ENCODE results near the gene INA. TPM values are rescaled to one million over a fixed set of nuclear protein-coding genes. Genes with fewer than 3 reads are reported as not detected.
A peak's percentile ranks its signal among the peaks of the same experiment; 100 is the strongest.

Gene INA
- total and polyA plus RNA-seq, 8 donors: 0.08 to 0.47 (median 0.35) TPM

GRCh38 chr10:103316087-103316486, 39.1 kb downstream of the INA start:
- H3K27me3 ChIP-seq: no peaks in the 10 kb centered on the region
- H3K9me3 ChIP-seq: no peaks in the 10 kb centered on the region
- no peaks in the 10 kb centered on the region for H3K4me1 ChIP-seq
- H3K36me3 ChIP-seq: peaks cover 0 to 76% of the 10 kb centered on the region in 2 donors
- intact Hi-C loops (cut with DNase I): no loop called here
- H3K4me3 ChIP-seq: no peak overlapping the region
- ATAC-seq (no peak), DNase-seq (no peak)
- TF ChIP-seq CTCF (IDR thresholded peaks at IDR 0.05): no peak
- H3K27ac ChIP-seq: no peak overlapping the region

- H3K4me1 ChIP-seq: no peaks in the 10 kb centered on the region
- H3K9me3 ChIP-seq: no peaks in the 10 kb centered on the region
- H3K36me3 ChIP-seq: peaks cover 0 to 89% of the 10 kb centered on the region in 2 donors
- no peak for DNase-seq
- no peaks in the 10 kb centered on the region for H3K27me3 ChIP-seq
- no peak for ATAC-seq
- H3K4me3 ChIP-seq: no peak overlapping the region
- H3K27ac ChIP-seq: no peak overlapping the region
- intact Hi-C loops (cut with DNase I): no loop called here
- TF ChIP-seq CTCF (IDR thresholded peaks at IDR 0.05): no peak
These were observed 51.0 kb downstream of the INA start for GRCh38 chr10:103327906-103328305.

GRCh38 chr10:103333934-103334520, 57.1 kb downstream of the INA start:
- peaks cover 0 to 67% of the 10 kb centered on the region in 2 donors for H3K36me3 ChIP-seq
- H3K4me1 ChIP-seq: no peaks in the 10 kb centered on the region
- intact Hi-C loops (cut with DNase I): no loop called here
- no peaks in the 10 kb centered on the region for H3K27me3 ChIP-seq
- no peak overlapping the region for H3K4me3 ChIP-seq
- no peak overlapping the region for H3K27ac ChIP-seq
- DNase-seq (peak in 1 of 4 donors; percentile 6), ATAC-seq (no peak)
- H3K9me3 ChIP-seq: no peaks in the 10 kb centered on the region
- peak; percentile 45 to 51 for TF ChIP-seq CTCF (IDR thresholded peaks at IDR 0.05)

- Histone ChIP-seq H3K27me3 (no peaks in the 10 kb centered on the region), H3K4me3 (no peak overlapping the region), H3K36me3 (peaks cover 0 to 69% of the 10 kb centered on the region in 2 donors), H3K4me1 (no peaks in the 10 kb centered on the region), H3K9me3 (no peaks in the 10 kb centered on the region), H3K27ac (no peak overlapping the region)
- intact Hi-C loops (cut with DNase I): no loop called here
- ATAC-seq (no peak), DNase-seq (no peak)
- TF ChIP-seq CTCF (IDR thresholded peaks at IDR 0.05): no peak
These were observed 57.6 kb downstream of the INA start for GRCh38 chr10:103334567-103334966.

- intact Hi-C loops (cut with DNase I): no loop called here
These were observed 59.4 kb downstream of the INA start for GRCh38 chr10:103336370-103336769.

More at GRCh38 chr10:103336370-103336769, 59.4 kb downstream of the INA start:
- TF ChIP-seq CTCF (IDR thresholded peaks at IDR 0.05): no peak
- H3K36me3 ChIP-seq: peaks cover 0 to 60% of the 10 kb centered on the region in 2 donors
- H3K27ac ChIP-seq: no peak overlapping the region
- no peaks in the 10 kb centered on the region for H3K4me1 ChIP-seq
- DNase-seq: no peak
- no peaks in the 10 kb centered on the region for H3K9me3 ChIP-seq
- no peaks in the 10 kb centered on the region for H3K27me3 ChIP-seq
- no peak overlapping the region for H3K4me3 ChIP-seq
- no peak for ATAC-seq

Other genes with a start within 250 kb of the INA start
- gene NT5C2, start 83.9 kb upstream of the INA start, total RNA-seq: 100 to 1,000 TPM in 1 of 2 donors, 10 to 100 TPM in 1; 95.3 to 100 TPM
- 100 to 1,000 TPM; 124 to 173 (median 135) TPM for gene NT5C2, start 83.9 kb upstream of the INA start, polyA plus RNA-seq (ENCODE audit: insufficient read length in 6 of 6)
- under 1 TPM; 0.12 to 0.13 TPM for gene RPEL1, start 31.3 kb upstream of the INA start, total RNA-seq
- gene RPEL1, start 31.3 kb upstream of the INA start, polyA plus RNA-seq (ENCODE audit: insufficient read length in 6 of 6): under 1 TPM in 5 of 6 donors, not detected in 1; 0.10 to 0.25 (median 0.20) TPM
- 1 to 10 TPM; 7.7 to 8.5 TPM for gene PCGF6, start 74.0 kb downstream of the INA start, total RNA-seq
- 10 to 100 TPM; 11.2 to 14.7 (median 13.7) TPM for gene PCGF6, start 74.0 kb downstream of the INA start, polyA plus RNA-seq (ENCODE audit: insufficient read length in 6 of 6)
- 1 to 10 TPM; 3.7 to 5.1 TPM for gene TAF5, start 90.8 kb downstream of the INA start, total RNA-seq
- gene TAF5, start 90.8 kb downstream of the INA start, polyA plus RNA-seq (ENCODE audit: insufficient read length in 6 of 6): 1 to 10 TPM; 6.5 to 8.1 (median 7.5) TPM
- gene ATP5MK, start 119.3 kb downstream of the INA start, total RNA-seq: 100 to 1,000 TPM; 257 to 259 TPM
- 100 to 1,000 TPM; 145 to 175 (median 153) TPM for gene ATP5MK, start 119.3 kb downstream of the INA start, polyA plus RNA-seq (ENCODE audit: insufficient read length in 6 of 6)
- 10 to 100 TPM; 20.1 to 35.4 TPM for gene PDCD11, start 119.5 kb downstream of the INA start, total RNA-seq
- gene PDCD11, start 119.5 kb downstream of the INA start, polyA plus RNA-seq (ENCODE audit: insufficient read length in 6 of 6): 10 to 100 TPM; 37.0 to 42.4 (median 39.3) TPM
- gene CALHM2, start 175.2 kb downstream of the INA start, total RNA-seq: 10 to 100 TPM; 29.4 to 60.2 TPM
- 10 to 100 TPM; 11.1 to 20.1 (median 14.9) TPM for gene CALHM2, start 175.2 kb downstream of the INA start, polyA plus RNA-seq (ENCODE audit: insufficient read length in 6 of 6)
- not detected for gene CALHM1, start 181.8 kb downstream of the INA start, total RNA-seq
- gene CALHM1, start 181.8 kb downstream of the INA start, polyA plus RNA-seq (ENCODE audit: insufficient read length in 6 of 6): under 1 TPM; 0.09 to 0.15 (median 0.13) TPM
- under 1 TPM in 1 of 2 donors, not detected in 1; 0.16 TPM for gene CALHM3, start 202.1 kb downstream of the INA start, total RNA-seq
- not detected for gene CALHM3, start 202.1 kb downstream of the INA start, polyA plus RNA-seq (ENCODE audit: insufficient read length in 6 of 6)
- gene NEURL1, start 216.6 kb downstream of the INA start, total RNA-seq: under 1 TPM; 0.76 TPM
- 1 to 10 TPM; 1.3 to 2.1 (median 1.5) TPM for gene NEURL1, start 216.6 kb downstream of the INA start, polyA plus RNA-seq (ENCODE audit: insufficient read length in 6 of 6)